NCI-H2029 (cell line): ENCODE data around the gene USP34.

Experiments
- DNase-seq: peaks from one replicate; lab custom pipeline; 2025; lab: John Stamatoyannopoulos, UW

The USP34 gene

GRCh38 chr2:61295981-61296380 lies 174.9 kb downstream of the USP34 start:
- DNase-seq, result no peak

- DNase-seq, result no peak
Measured at GRCh38 chr2:61291851-61292575, 178.9 kb downstream of the USP34 start.

- no peak for DNase-seq
Measured at GRCh38 chr2:61288070-61288841, 182.6 kb downstream of the USP34 start.

GRCh38 chr2:61287254-61287653 lies 183.6 kb downstream of the USP34 start:
- no peak for DNase-seq

DNA sequence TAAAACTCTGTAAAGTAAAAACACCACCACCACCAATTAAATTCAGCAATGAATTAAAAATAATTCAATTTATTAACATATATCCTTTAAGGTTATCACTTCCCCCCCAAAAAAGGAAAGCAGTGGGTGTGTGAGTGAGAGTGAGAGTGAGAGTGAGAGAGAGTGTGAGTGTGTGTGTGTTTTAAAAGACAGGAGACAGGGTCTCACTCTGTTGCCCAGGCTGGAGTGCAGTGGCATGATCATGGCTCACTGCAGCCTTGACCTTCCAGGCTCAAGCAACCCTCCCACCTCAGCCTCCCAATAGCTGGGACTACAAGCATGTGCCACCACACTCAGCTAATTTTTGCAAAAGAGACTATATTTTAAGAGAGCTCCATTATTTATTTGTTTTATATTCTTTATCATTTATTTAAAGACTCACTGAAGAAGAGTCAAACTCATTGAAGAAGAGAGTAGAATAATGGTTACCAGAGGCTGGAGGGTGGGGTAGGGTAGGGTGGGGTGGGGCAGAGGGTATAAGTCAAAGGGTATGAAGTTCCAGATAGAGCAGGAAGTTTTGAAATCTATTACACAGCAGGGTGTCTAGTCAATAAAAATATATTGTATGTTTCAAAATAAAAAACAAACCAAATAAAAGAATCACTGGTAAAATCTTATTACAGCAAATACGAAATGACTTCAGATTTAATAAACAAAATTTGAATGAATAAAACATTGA lies 187.3 kb downstream of the USP34 start:
- no peak for DNase-seq

DNA sequence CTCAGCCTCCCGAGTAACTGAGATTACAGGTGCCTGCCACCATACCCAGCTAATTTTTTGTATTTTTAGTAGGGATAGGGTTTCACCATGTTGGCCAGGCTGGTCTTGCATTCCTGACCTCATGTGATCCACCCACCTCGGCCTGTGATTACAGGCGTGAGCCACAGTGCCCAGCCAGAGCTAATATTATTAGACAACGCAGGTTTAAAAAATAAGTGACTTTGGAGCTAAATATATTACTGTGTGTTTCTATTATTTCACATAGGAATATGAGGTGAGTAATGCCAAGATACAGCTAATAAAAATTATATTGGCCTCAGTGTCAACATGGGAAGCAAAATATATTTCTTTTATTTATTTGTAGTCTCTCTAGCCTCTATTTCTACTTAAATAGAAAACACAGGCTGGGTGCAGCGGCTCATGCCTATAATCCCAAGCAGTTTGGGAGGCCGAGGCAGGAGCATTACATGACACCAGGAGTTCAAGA lies 188.7 kb downstream of the USP34 start:
- DNase-seq, result no peak

DNA sequence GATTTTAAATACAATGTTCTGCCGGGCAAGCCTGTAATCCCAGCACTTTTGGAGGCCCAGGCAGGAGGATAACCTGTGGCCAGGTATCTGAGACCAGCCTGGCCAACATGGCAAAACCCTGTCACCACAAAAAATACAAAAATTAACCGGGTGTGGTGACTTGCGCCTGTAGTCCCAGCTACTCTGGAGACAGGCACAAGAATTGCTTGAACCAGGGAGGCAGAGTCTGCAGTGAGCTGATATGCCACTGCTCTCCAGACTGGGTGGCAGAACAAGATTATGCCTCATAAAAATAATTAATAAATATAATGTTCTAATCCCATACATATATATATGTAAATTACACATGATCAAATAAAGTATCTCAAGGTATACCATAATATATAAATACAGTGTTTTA lies 189.6 kb downstream of the USP34 start:
- no peak for DNase-seq

DNA sequence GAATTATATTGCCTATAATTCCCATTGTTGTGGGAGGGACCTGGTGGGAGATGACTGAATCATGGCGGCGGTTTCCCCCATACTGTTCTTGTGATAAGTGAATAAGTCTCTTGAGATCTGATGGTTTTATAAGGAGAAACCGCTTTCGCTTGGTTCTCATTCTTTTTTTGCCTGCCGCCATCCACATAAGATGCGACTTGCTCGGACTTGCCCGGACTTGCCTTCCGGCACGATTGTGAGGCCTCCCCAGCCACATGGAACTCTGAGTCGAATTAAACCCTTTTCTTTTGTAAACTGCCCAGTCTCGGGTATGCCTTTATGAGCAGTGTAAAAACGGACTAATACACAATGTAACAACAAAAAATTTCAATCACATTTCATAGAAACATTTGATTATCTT lies 193.1 kb downstream of the USP34 start:
- DNase-seq, result no peak

DNA sequence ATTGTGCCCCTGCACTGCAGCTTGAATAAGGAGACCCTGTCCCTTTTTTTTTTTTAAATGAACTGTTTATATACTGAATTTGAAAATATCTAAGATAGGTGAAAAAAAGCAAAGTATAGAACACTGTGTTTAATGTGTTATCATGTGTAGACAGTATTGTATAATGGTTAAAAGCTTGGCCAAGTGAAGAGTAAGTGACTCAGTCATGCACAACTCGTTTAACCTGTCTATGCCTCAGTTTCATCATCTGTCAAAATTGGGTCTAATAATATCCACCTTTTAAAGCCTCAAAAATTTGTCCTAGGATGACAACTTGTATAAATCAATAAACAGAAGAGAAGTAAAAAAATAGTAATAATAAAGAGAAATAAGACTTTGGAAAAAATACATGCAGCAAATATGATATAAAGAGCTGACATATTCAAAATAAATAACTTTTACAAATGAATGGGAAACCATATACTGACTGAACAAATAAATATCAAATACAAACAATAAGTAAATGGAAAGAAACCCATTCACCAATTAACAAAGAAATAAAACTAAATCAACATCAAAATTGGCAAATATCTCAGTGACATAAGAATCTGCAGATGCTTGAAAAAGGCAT lies 195.2 kb downstream of the USP34 start:
- DNase-seq, result no peak

- DNase-seq, result no peak
Measured at GRCh38 chr2:61272421-61273070, 198.3 kb downstream of the USP34 start.

GRCh38 chr2:61268249-61268648 lies 202.6 kb downstream of the USP34 start:
- DNase-seq, result no peak

- DNase-seq, result no peak
Measured at GRCh38 chr2:61266632-61267505, 204.0 kb downstream of the USP34 start.

DNA sequence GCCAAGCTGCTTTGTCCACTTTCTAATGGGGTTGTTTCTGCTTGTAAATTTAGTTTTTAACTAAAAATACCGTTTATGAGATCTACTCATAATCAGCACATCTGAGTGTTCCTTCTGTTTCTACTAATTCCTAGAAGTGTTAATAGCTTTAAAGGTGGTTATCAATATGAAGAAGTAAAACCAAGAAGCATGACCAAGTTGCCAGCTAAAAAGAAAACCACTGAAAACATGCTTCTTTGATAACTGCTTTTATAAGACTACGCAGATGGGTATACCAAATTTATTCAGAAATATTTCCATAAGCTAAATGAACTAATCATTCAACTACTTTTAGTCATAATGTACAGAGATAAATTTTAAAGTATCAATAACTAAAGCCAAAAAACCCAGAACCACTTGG lies 207.1 kb downstream of the USP34 start:
- DNase-seq, result no peak

DNA sequence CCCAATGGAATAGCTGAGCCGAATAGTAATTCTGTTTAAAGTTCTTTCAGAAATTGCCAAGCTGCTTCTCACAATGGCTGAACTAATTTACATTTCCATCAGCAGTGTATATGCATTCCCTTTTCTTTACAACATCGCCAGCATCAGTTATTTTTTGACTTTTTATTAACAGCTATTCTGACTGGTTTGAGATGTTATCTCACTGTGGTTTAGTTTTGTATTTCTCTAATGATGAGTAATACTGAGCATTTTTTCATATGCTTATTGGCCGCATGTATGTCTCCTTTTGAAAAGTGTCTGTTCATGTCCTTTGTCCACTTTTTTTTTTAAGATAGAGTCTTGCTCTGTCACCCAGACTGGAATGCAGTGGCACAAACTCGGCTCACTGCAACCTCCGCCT lies 208.2 kb downstream of the USP34 start:
- no peak for DNase-seq

GRCh38 chr2:61257446-61257845 lies 213.4 kb downstream of the USP34 start:
- DNase-seq, result no peak

- no peak for DNase-seq
Measured at GRCh38 chr2:61255580-61256437, 215.1 kb downstream of the USP34 start.

DNA sequence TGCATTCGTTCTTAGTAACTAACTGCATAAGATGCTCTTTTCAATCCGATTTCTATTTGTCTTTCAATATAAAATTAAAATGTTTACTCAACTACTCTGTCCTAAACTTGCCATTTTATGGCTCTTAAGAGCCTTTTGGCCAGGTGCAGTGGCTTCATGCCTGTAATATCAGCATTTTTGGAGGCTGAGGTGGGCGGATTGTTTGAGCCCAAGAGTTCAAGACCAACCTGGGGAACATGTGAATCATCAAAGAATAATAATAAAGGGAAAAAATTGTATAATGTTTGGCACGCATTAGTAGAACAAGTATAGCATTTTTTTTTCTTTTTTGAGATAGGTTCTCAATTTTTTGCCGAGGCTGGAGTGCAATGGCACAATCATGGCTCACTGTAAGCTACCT lies 216.4 kb downstream of the USP34 start:
- DNase-seq, result no peak

DNA sequence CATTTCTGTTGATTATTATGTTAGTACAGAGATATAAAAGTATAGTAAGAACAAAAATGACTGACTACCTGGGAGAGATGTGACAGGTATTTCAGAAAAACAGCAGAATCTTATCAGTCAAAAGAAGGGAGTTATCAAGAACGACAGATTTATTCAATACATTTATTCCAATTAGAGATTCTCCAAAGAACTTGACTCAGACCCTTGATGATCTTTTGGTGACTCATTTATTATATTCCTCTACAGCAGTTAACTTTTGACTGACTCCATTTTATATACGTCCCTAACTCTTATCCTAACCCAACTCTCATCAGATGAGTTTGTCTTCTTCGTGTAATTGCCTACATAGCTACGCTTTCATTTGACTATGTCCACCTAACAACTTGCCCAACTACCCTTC lies 217.8 kb downstream of the USP34 start:
- DNase-seq, result no peak

DNA sequence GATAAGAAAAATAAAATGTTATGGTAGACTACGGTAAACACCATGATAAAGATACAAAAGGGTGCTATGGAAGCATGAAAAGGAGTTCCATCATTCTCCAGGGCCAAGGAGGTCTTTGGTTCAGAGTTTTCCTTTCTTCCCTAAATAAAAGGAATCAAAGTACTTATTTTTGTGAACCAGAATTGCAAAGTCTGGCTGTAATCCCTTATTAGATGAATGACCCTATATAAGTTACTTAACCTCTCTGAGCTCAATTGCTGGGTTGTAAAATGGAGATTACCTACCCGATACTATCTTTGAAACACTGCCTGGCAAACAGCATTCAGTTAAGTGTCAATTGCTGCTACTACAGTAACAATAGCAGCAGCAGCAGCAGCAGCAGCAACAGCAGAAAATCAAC lies 218.9 kb downstream of the USP34 start:
- DNase-seq, result no peak

DNA sequence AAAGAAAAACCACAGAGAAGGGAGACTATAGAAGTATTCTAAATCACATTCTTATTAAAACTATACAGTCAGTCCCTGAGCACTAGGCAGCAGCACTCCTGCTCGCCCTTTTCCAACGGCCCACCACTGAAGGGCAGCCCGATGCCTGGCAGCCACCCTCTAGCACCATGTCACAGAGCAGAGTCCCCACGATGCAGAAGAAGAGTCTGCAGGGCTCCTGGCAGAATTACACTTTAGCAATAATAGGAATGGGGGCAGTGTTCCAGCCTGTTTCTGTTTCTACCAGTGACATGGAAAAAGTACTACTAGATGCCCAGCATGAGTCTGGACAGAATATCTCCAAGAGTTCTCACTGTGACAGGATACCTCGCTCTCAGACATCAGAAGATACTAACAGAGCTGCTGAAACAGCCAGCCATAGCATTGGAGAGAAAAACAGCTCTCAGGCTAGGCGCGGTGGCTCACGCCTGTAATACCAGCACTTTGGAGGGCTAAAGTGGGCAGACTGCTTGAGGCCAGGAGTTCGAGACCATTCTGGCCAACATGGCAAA lies 221.3 kb downstream of the USP34 start:
- no peak for DNase-seq
